Measurements from ENCODE around the gene CFAP410.
"Not testable (repeated sequence)": the region's sequence is repeated elsewhere in the genome, so short reads cannot be mapped to it uniquely, and the experiment has no call there.

The CFAP410 gene

GRCh38 chr21:44312089-44312488 is 27.1 kb downstream of the CFAP410 start:
- DNase-seq (ENCODE audit: low spot score in 2 of 2), result no peak
- Mint-ChIP-seq H3K36me3 (ENCODE audit: insufficient read depth) (peaks cover 16% of the 10 kb centered on the region), H3K4me3 (no peak overlapping the region), H3K27ac (ENCODE audit: low read depth) (no peak overlapping the region), H3K4me1 (peaks cover 8% of the 10 kb centered on the region), H3K27me3 (no peaks in the 10 kb centered on the region), H3K9me3 (no peaks in the 10 kb centered on the region)
- no peak for ATAC-seq (replicated peaks; ENCODE audit: extremely low read depth, poor library complexity, severe bottlenecking)

DNA sequence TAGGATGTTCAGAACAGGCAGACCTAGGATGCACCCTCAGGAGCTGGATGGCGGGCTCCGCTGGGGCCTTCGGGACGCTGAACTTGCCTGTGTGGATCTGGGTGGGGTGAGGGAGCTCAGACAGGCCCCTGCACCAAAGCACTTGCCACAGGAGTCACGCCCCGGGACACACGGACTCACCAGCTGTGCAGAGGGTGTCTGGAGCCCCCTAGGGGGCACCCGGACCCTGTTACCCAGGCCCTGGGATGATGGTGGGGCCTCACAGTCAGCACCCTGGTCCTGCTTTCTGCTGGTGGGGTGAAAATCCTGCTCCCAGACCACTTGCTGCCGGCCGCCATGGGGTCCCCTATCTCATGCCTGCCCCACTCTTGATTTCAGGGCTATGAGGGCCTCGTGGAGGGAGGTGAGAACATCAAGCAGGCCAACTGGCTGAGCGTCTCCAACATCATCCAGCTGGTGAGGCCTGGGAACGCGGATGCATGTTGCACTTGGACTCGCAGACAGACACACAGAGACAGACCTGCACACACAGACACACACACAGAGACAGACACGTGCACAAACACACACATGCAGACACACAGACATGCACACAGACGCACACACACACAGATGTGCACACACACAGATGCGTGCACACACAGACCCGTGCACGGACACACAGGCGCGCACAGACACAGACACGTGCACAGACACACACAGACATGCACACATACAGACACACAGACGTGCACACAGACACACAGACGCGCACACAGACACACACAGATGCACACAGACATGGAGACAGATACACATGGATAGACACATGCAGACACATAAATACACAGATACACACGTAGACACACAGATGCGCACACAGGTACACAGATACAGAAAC is 28.3 kb downstream of the CFAP410 start:
- Mint-ChIP-seq H3K27ac (ENCODE audit: low read depth) (no peak overlapping the region), H3K9me3 (no peaks in the 10 kb centered on the region), H3K4me3 (no peak overlapping the region), H3K4me1 (peaks cover 8% of the 10 kb centered on the region), H3K36me3 (ENCODE audit: insufficient read depth) (peaks cover 16% of the 10 kb centered on the region), H3K27me3 (no peaks in the 10 kb centered on the region)
- DNase-seq (ENCODE audit: low spot score in 2 of 2) (no peak), ATAC-seq (replicated peaks; ENCODE audit: extremely low read depth, poor library complexity, severe bottlenecking) (no peak)

GRCh38 chr21:44306936-44307704 is 32.1 kb downstream of the CFAP410 start:
- peak overlapping the region; percentile 44 for H3K27ac Mint-ChIP-seq (ENCODE audit: low read depth)
- no peak for DNase-seq (ENCODE audit: low spot score in 2 of 2)

GRCh38 chr21:44305691-44306090 is 33.5 kb downstream of the CFAP410 start:
- Mint-ChIP-seq H3K4me1 (peaks cover 32% of the 10 kb centered on the region), H3K36me3 (ENCODE audit: insufficient read depth) (peaks cover 15% of the 10 kb centered on the region), H3K27me3 (no peaks in the 10 kb centered on the region), H3K9me3 (no peaks in the 10 kb centered on the region), H3K27ac (ENCODE audit: low read depth) (no peak overlapping the region), H3K4me3 (no peak overlapping the region)
- no peak for ATAC-seq (replicated peaks; ENCODE audit: extremely low read depth, poor library complexity, severe bottlenecking)
- DNase-seq (ENCODE audit: low spot score in 2 of 2), result no peak

More at GRCh38 chr21:44306936-44307704, 32.1 kb downstream of the CFAP410 start:
- no peak for ATAC-seq (replicated peaks; ENCODE audit: extremely low read depth, poor library complexity, severe bottlenecking)
- H3K36me3 Mint-ChIP-seq (ENCODE audit: insufficient read depth), result peaks cover 19% of the 10 kb centered on the region
- H3K27me3 Mint-ChIP-seq, result no peaks in the 10 kb centered on the region
- peaks cover 25% of the 10 kb centered on the region for H3K4me1 Mint-ChIP-seq
- H3K4me3 Mint-ChIP-seq, result no peak overlapping the region
- no peaks in the 10 kb centered on the region for H3K9me3 Mint-ChIP-seq

GRCh38 chr21:44304877-44305293 is 34.3 kb downstream of the CFAP410 start:
- no peaks in the 10 kb centered on the region for H3K27me3 Mint-ChIP-seq
- H3K4me1 Mint-ChIP-seq, result peaks cover 33% of the 10 kb centered on the region
- no peaks in the 10 kb centered on the region for H3K9me3 Mint-ChIP-seq
- ATAC-seq (replicated peaks; ENCODE audit: extremely low read depth, poor library complexity, severe bottlenecking), result no peak
- DNase-seq (ENCODE audit: low spot score in 2 of 2), result peak in 1 of 2 donors; percentile 26
- H3K4me3 Mint-ChIP-seq, result no peak overlapping the region
- H3K36me3 Mint-ChIP-seq (ENCODE audit: insufficient read depth), result peaks cover 15% of the 10 kb centered on the region
- H3K27ac Mint-ChIP-seq (ENCODE audit: low read depth), result peak overlapping the region; percentile 75

- H3K36me3 Mint-ChIP-seq (ENCODE audit: insufficient read depth), result peaks cover 15% of the 10 kb centered on the region
- ATAC-seq (replicated peaks; ENCODE audit: extremely low read depth, poor library complexity, severe bottlenecking), result no peak
- no peak for DNase-seq (ENCODE audit: low spot score in 2 of 2)
- H3K4me3 Mint-ChIP-seq, result no peak overlapping the region
- no peaks in the 10 kb centered on the region for H3K27me3 Mint-ChIP-seq
- H3K4me1 Mint-ChIP-seq, result peaks cover 37% of the 10 kb centered on the region
- H3K9me3 Mint-ChIP-seq, result no peaks in the 10 kb centered on the region
- no peak overlapping the region for H3K27ac Mint-ChIP-seq (ENCODE audit: low read depth)
Observed at GRCh38 chr21:44304011-44304616, 35.1 kb downstream of the CFAP410 start.

GRCh38 chr21:44303490-44303981 is 35.7 kb downstream of the CFAP410 start:
- Mint-ChIP-seq H3K4me3 (peak overlapping the region; percentile 17), H3K27me3 (no peaks in the 10 kb centered on the region), H3K4me1 (peaks cover 38% of the 10 kb centered on the region), H3K9me3 (no peaks in the 10 kb centered on the region), H3K27ac (ENCODE audit: low read depth) (no peak overlapping the region), H3K36me3 (ENCODE audit: insufficient read depth) (peaks cover 13% of the 10 kb centered on the region)
- no peak for ATAC-seq (replicated peaks; ENCODE audit: extremely low read depth, poor library complexity, severe bottlenecking)
- DNase-seq (ENCODE audit: low spot score in 2 of 2), result no peak

- not testable (repeated sequence) for H3K27me3 Mint-ChIP-seq; H3K9me3 Mint-ChIP-seq; ATAC-seq (replicated peaks; ENCODE audit: extremely low read depth, poor library complexity, severe bottlenecking); DNase-seq (ENCODE audit: low spot score in 2 of 2); H3K27ac Mint-ChIP-seq (ENCODE audit: low read depth)
- Mint-ChIP-seq H3K4me1 (peaks cover 45% of the 10 kb centered on the region), H3K4me3 (peak overlapping the region; percentile 83), H3K36me3 (ENCODE audit: insufficient read depth) (peaks cover 10% of the 10 kb centered on the region)
Observed at GRCh38 chr21:44302573-44303401, 36.4 kb downstream of the CFAP410 start.

- Mint-ChIP-seq H3K36me3 (ENCODE audit: insufficient read depth) (peaks cover 8% of the 10 kb centered on the region), H3K4me3 (peak overlapping the region; percentile 83), H3K4me1 (peaks cover 50% of the 10 kb centered on the region), H3K27me3 (no peaks in the 10 kb centered on the region), H3K27ac (ENCODE audit: low read depth) (no peak overlapping the region), H3K9me3 (no peaks in the 10 kb centered on the region)
- DNase-seq (ENCODE audit: low spot score in 2 of 2), result no peak
- no peak for ATAC-seq (replicated peaks; ENCODE audit: extremely low read depth, poor library complexity, severe bottlenecking)
Observed at GRCh38 chr21:44301961-44302406, 37.2 kb downstream of the CFAP410 start.

DNA sequence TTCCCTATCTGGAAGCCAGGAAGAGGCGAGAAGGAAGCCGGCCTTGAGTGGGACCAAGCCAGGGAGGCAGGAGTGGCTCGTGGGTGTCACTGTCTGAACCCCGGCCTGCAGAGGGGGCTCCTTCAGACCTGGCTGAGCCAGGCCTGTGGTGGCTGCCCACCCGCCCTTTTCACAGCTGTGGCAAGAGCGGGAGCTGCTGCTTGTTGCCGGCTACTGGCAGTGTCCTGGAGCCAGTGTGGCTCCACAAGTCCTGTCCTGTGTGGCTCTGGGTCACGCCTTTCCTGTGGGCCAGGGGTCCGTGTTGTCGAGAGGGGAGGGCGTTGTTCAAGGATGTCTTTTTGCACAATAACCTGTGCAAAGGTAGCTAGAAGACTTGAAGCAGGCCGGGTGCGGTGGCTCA is 38.0 kb downstream of the CFAP410 start:
- H3K9me3 Mint-ChIP-seq, result no peaks in the 10 kb centered on the region
- peaks cover 50% of the 10 kb centered on the region for H3K4me1 Mint-ChIP-seq
- peak overlapping the region; percentile 29 for H3K27ac Mint-ChIP-seq (ENCODE audit: low read depth)
- no peak for ATAC-seq (replicated peaks; ENCODE audit: extremely low read depth, poor library complexity, severe bottlenecking)
- peaks cover 6% of the 10 kb centered on the region for H3K36me3 Mint-ChIP-seq (ENCODE audit: insufficient read depth)
- no peak for DNase-seq (ENCODE audit: low spot score in 2 of 2)
- H3K4me3 Mint-ChIP-seq, result peak overlapping the region; percentile 83
- no peaks in the 10 kb centered on the region for H3K27me3 Mint-ChIP-seq

DNA sequence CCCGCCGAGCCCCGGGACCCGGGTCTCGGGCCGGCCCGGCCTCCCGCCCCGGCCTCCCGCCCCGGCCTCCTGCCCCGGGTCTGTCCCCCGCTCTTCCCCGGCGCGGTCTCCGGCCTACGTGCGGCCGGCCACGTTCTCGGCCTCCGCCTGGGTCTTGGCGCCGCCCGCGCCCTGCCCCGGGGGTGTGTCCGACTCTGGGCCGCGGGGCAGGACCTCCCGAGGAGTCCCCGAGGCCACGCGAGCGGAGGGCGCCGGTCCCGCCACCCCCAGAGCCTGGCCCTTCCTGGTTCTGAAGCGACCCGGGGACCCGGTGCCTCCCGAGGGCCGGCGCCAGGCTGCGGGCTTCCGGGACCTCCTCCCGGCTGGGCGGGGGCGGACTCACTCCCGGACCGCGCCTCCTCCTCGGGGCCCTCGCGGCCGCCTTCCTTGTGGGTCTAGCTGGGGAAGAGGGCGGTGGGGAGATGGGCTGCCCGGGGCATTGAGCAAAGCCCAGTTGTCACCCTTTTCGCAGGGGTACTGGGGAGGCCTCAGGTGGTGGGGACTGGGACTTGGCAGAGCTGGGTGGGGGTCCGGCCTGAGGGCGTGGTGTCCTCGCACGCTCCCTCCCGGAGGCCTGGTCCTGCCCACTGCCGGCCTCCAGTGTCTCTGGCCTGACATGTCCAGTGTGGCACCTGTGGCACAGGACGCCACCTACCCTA is 38.8 kb downstream of the CFAP410 start:
- Mint-ChIP-seq H3K9me3 (no peaks in the 10 kb centered on the region), H3K27ac (ENCODE audit: low read depth) (peak overlapping the region; percentile 29), H3K36me3 (ENCODE audit: insufficient read depth) (peaks cover 6% of the 10 kb centered on the region), H3K27me3 (no peaks in the 10 kb centered on the region), H3K4me1 (peaks cover 50% of the 10 kb centered on the region), H3K4me3 (peak overlapping the region; percentile 83)
- DNase-seq (ENCODE audit: low spot score in 2 of 2) (no peak), ATAC-seq (replicated peaks; ENCODE audit: extremely low read depth, poor library complexity, severe bottlenecking) (peak; percentile 33)
